SJCRH30 (cell line): ENCODE data around the gene ZNF724. TPM values are rescaled to one million over a fixed set of nuclear protein-coding genes. Genes with fewer than 3 reads are reported as not detected.
A peak's percentile ranks its signal among the peaks of the same experiment; 100 is the strongest.
"Not testable (repeated sequence)": the region's sequence is repeated elsewhere in the genome, so short reads cannot be mapped to it uniquely, and the experiment has no call there.

Source experiments
- DNase-seq, 2 experiments: peaks; one replicate each; pipeline ENCODE4 v3.0.0-alpha.2; 2015 to 2020
- H3K27ac ChIP-seq: fragments of 250-450 bp; sonication (Bioruptor Pico); 2 replicates; pipeline ENCODE4 v1.5.1; 2020; ENCODE audit warnings: mild to moderate bottlenecking, moderate library complexity
- H3K27me3 ChIP-seq: fragments of 250-450 bp; sonication (Bioruptor Pico); 2 replicates; pipeline ENCODE4 v1.5.1; 2020; ENCODE audit warnings: mild to moderate bottlenecking, moderate library complexity
- H3K36me3 ChIP-seq: fragments of 250-450 bp; sonication (Bioruptor Pico); 2 replicates; pipeline ENCODE4 v1.5.1; 2020; ENCODE audit warnings: mild to moderate bottlenecking, moderate library complexity
- H3K4me1 ChIP-seq: fragments of 250-450 bp; sonication (Bioruptor Pico); 2 replicates; pipeline ENCODE4 v1.5.1; 2020; ENCODE audit warnings: mild to moderate bottlenecking, moderate library complexity
- H3K4me3 ChIP-seq: fragments of 250-450 bp; sonication (Bioruptor Pico); 2 replicates; pipeline ENCODE4 v1.5.1; 2020; ENCODE audit warnings: mild to moderate bottlenecking, moderate library complexity
- H3K9me3 ChIP-seq: fragments of 250-450 bp; sonication (Bioruptor Pico); replicated peaks from 2 replicates; pipeline ENCODE4 v1.5.1; 2020; ENCODE audit warnings: mild to moderate bottlenecking, moderate library complexity
- total RNA-seq: library from RNA; depleted of rRNA; stranded (reverse); fragments of >200 nt; shearing (Covaris generic); gene quantifications from 2 replicates; pipeline ENCODE4 v1.2.3, GENCODE V29; 2014; rRNA removed

Gene ZNF724
- 38.5 and 43.8 TPM in 2 replicates for total RNA-seq

DNA sequence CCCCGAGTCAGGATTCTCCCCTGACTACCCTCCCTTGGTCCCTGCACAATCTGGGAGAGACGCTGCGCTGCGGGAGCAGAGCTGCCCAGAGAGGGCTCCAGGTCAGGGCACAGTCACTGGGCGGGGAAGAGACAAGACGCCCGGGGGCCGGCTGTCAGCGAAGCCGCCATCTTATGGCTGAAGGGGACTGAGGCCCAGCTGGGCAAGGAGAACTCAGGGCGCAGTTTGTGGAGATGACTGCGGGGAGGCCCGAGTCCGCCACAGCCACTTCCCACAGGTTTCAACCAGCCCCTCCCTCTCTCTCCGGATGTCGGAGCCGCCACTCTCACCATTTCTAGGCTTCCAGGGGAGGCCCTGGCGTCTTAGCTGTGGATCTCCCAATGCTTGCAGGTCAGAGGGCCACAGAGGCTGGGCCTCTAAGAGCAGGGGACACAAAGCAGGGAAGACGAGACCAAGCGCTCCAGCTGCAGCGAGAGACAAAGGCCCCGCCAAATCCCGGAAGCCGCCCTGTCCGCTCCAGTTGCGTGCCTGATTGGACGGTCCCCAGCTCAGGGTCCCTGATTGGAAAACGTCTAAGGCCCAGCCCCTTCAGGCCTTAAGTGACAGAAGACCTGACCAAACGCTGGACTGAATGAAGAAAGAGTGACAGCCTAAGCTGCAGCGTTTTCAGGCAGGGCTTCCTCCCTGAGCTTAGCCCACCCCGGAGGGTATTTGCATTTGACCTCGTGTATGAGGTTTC is at the start of gene ZNF724:
Gene ZNF724 (minus strand): TSS at position 484 of the 739 bp plus-strand sequence. CDS start 152 bp downstream, at position 332.
- Histone ChIP-seq H3K27me3 (no peaks in the 10 kb centered on the region), H3K4me1 (no peaks in the 10 kb centered on the region), H3K27ac (peak within 1 kb of the TSS; percentile 89), H3K4me3 (peak within 1 kb of the TSS; percentile 77), H3K36me3 (peaks cover 38% of the 10 kb centered on the region), H3K9me3 (peaks cover 12% of the 10 kb centered on the region)
- peak; percentile 97 to 99 for DNase-seq

DNA sequence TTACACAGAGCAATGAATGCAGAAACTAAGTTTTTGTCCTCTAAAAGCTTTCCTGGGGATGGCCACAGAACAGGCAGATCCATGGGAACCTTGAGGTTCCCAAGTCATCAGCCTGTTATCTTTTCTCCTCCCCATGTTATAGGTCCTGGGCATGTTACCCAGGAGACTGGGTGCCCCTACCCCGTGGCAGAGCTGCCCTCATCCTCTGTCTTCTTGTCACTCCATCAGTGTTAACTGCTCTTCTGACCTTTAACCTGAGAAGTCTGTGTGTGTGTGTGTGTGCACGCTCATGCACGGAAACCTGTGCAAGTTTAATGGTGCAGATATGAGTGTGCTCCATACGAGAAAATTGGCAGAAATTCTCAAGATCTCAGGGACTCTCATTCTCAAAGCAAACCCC is 43.9 kb upstream of the ZNF724 start:
- H3K9me3 ChIP-seq = no peaks in the 10 kb centered on the region
- no peak overlapping the region for H3K27ac ChIP-seq
- no peak overlapping the region for H3K4me3 ChIP-seq

DNA sequence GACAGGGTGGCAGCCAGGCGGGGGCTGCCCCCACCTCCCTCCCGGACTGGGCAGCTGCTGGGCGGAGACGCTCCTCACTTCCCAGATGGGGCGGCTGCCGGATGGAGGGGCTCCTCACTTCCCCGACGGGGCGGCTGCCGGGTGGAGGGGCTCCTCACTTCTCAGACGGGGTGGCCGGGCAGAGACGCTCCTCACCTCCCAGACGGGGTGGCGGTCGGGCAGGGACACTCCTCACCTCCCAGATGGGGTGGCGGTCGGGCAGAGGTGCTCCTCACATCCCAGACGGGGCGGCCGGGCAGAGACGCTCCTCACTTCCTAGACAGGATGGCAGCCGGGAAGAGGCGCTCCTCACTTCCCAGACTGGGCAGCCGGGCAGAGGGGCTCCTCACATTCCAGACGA is 39.8 kb upstream of the ZNF724 start:
- not testable (repeated sequence) for DNase-seq, H3K27me3 ChIP-seq, H3K4me3 ChIP-seq, H3K9me3 ChIP-seq, H3K27ac ChIP-seq, H3K36me3 ChIP-seq, H3K4me1 ChIP-seq

More for the DNA sequence above, 43.9 kb upstream of the ZNF724 start:
- no peaks in the 10 kb centered on the region for H3K4me1 ChIP-seq
- no peak for DNase-seq
- H3K36me3 ChIP-seq = no peaks in the 10 kb centered on the region
- H3K27me3 ChIP-seq = no peaks in the 10 kb centered on the region

DNA sequence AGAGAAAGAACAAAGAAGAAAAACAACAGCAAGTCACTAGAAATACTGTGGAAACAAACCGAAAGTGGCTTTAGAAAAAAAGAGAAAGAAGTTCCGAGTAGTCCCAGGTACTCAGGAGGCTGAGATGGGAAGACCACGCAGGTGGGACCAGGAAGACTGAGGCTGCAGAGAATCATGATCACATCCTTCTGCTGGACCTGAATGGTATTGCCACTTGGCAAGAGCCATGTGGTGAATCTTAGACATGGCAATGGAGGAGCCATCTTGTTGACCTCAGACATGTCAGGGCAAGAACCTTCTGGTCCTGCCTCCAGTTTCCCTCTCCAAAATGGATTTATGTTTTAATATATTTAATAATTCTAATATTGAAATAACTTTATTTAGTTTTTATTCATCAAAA is 37.4 kb upstream of the ZNF724 start:
- H3K36me3 ChIP-seq = no peaks in the 10 kb centered on the region
- H3K9me3 ChIP-seq = no peaks in the 10 kb centered on the region
- no peak overlapping the region for H3K27ac ChIP-seq
- no peak overlapping the region for H3K4me3 ChIP-seq
- H3K27me3 ChIP-seq = no peaks in the 10 kb centered on the region
- no peaks in the 10 kb centered on the region for H3K4me1 ChIP-seq
- DNase-seq = no peak

DNA sequence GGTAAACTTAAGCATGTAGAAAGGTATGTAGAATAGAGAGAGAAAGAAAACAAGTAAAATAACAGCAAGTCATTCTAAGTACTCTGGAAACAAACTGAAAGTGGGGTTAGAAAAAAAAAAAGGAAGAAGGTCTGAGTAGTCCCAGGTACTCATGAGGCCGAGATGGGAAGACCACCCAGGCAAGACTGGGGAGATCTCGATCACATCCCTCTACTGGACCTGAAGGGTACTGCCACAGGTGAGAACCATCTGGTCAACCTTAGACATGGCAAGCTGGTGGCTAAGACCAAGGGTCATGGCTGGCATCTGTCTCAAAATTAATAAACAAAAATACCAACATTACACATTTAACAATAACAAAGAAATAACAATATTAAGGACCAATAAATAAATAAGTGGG is 36.3 kb upstream of the ZNF724 start:
- Histone ChIP-seq H3K27ac (no peak overlapping the region), H3K9me3 (no peaks in the 10 kb centered on the region), H3K36me3 (no peaks in the 10 kb centered on the region), H3K4me3 (no peak overlapping the region), H3K27me3 (no peaks in the 10 kb centered on the region), H3K4me1 (no peaks in the 10 kb centered on the region)
- peak; percentile 10 to 27 for DNase-seq

DNA sequence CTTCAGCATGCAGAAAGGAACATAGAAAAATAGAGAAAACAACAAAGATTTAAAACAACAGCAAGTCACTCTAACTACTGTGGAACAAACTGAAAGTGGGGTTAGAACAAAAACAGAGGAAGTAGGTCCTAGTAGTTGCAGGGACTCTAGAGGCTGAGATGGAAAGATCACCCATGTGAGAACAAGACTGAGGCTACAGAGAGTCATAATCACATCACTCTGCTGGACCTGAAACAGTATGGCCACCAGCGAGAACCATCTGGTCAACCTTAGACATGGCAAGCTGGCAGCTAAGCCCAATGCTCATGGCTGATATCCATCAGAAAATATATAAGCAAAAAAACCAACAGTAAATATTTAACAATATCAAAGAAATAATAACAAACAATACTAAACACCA is 35.8 kb upstream of the ZNF724 start:
- no peaks in the 10 kb centered on the region for H3K36me3 ChIP-seq
- H3K27ac ChIP-seq = no peak overlapping the region
- no peaks in the 10 kb centered on the region for H3K27me3 ChIP-seq
- no peaks in the 10 kb centered on the region for H3K4me1 ChIP-seq
- no peak for DNase-seq
- H3K4me3 ChIP-seq = no peak overlapping the region
- no peaks in the 10 kb centered on the region for H3K9me3 ChIP-seq

DNA sequence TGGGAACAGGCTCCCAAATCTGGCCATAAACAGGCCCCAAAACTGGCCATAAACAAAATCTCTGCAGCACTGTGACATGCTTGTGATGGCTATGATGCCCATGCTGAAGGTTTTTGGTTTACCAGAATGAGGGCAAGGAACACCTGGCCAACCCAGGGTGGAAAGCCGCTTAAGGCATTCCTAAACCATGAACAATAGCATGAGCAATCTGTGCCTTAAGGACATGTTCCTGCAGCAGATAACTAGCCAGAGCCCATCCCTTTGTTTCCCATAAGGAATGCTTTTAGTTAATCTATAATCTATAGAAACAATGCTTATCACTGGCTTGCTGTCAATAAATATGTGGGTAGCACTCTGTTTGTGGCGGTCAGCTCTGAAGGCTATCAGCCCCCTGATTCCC is 35.1 kb upstream of the ZNF724 start:
- not testable (repeated sequence) for H3K9me3 ChIP-seq, H3K36me3 ChIP-seq, H3K4me3 ChIP-seq, H3K4me1 ChIP-seq, DNase-seq, H3K27me3 ChIP-seq, H3K27ac ChIP-seq

DNA sequence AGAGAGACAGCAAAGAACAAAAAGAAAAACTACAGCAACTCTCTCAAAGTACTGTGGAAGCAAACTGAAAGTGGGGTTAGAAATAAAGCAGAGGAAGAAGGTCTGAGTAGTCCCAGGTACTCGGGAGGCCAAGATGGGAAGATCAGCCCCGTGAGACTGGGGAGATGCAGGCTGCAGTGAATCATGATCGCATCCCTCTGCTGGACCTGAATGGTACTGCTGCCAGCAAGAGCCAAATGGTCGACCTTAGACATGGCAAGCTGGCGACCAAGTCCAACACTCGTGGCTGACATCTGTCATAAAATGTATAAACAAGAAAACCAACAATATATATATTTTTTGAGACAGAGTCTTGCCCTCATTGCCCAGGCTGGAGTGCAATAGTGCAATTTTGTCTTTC is 33.7 kb upstream of the ZNF724 start:
- DNase-seq = peak; percentile 49 to 67
- Histone ChIP-seq H3K27ac (no peak overlapping the region), H3K36me3 (no peaks in the 10 kb centered on the region), H3K4me1 (no peaks in the 10 kb centered on the region), H3K9me3 (no peaks in the 10 kb centered on the region), H3K27me3 (no peaks in the 10 kb centered on the region), H3K4me3 (no peak overlapping the region)

DNA sequence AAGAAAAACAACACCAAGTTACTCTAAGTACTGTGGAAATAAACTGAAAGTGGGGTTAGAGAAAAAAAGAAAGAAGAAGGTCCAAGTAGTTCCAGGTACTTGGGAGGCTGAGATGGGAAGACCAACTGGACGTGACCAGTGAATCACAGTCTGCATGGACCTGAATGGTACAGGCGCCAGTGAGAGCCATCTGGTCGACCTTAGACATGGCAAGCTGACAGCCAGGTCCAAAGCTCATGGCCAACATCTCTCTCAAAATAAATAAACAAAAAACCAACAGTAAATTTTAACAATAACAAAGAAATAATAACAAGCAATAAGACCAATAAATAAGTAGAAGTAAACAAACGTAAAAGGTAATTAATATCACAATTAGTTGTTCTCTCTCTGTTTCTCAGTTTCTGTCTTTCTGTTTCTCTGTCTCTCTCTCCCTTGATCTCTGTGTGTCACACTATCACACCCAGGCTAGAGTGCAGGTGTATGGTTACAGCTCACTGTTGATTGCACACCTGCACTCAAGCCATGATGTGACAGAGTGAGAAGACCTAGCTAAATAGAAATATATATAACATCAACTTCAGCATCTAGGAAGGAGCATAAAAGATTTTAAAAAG is 31.6 kb upstream of the ZNF724 start:
- Histone ChIP-seq H3K27ac (no peak overlapping the region), H3K4me3 (no peak overlapping the region), H3K9me3 (no peaks in the 10 kb centered on the region), H3K36me3 (no peaks in the 10 kb centered on the region), H3K27me3 (no peaks in the 10 kb centered on the region), H3K4me1 (no peaks in the 10 kb centered on the region)
- DNase-seq = no peak

DNA sequence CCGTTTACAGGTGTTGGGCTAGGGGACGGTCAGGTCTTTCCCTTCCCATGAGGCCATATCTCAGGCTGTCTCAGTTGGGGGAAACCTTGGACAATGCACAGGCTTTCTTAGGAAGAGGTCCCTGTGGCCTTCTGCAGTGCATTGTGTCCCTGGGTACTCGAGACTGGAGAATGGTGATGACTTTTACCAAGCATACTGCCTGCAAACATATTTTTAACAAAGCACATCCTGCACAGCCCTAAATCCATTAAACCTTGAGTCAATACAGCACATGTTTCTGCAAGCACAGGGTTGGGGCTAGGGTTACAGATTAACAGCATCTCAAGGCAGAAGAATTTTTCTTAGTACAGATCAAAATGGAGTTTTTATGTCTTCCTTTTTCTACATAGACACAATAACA is 27.9 kb upstream of the ZNF724 start:
- DNase-seq, H3K27ac ChIP-seq: not testable (repeated sequence)

DNA sequence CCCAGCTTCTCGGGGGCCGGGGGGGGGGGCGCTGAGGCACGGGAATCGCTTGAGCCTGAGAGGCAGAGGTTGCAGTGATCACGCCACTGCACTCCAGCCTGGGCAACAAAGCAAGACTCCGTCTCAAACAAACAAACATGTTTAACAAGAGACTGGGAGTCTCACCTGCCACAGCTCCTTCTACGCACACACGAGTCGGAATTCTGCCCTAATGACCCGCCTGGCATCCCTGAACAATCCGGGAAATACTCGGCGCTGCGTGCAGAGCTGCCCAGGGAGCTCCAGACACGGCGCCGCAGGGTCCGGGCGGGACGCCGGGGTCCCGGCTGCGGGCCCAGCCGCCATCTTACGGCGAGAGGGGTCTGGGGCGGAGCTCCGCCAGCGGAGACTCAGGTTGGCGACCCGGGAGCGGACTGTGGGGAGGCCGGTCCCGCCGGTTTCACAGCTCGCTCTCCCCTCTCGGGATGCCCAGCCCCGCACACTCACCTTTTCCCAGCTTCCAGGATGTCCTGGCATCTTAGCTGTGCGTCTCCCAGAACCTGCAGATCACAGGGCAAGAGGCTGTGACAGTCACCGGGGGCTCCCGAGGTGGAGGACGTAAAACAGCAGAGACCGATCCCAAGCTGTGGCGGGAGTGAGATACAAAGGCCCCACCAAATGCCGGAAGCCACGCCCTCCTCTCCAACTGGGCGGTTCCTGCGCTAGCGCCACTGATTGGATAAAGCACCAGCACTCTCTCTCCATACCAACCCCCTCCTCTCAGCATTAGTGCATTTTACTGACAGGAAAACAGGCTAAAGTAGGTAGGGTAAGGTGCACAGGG is 23.6 kb upstream of the ZNF724 start:
- peak; percentile 93 to 95 for DNase-seq
- Histone ChIP-seq H3K4me1 (no peaks in the 10 kb centered on the region), H3K9me3 (peaks cover 4% of the 10 kb centered on the region; the same call in 1 of the 2 replicates), H3K27me3 (no peaks in the 10 kb centered on the region), H3K4me3 (peak overlapping the region; percentile 79), H3K27ac (peak overlapping the region; percentile 74), H3K36me3 (peaks cover 34% of the 10 kb centered on the region)

More for the DNA sequence above, 27.9 kb upstream of the ZNF724 start:
- not testable (repeated sequence) for H3K4me1 ChIP-seq, H3K9me3 ChIP-seq, H3K4me3 ChIP-seq, H3K27me3 ChIP-seq, H3K36me3 ChIP-seq

DNA sequence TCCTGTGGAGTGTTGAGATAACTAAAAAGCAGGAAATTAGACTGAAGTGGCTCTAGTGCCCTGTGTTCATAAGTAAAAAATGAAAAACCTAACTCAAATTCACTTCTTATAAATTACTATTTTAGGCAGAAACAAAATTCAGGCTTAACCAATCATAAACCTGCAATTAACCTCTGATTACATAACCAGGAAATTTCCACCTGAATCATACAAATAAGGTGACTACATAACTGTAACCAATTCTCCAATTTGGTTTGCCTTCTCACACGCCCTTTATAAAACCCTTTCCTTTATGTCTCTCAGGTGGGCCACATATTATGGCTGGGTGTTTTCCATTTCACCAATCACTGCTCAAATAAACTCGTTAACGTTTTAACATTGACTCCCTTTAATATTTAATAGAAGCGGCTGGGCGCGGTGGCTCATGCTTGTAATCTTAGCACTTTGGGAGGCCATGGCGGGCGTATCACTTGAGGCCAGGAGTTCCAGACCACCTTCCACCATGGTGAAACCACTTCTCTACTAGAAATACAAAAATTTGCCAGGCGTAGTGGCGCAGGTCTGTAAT is 22.9 kb upstream of the ZNF724 start:
- H3K27ac ChIP-seq = peak overlapping the region; percentile 74
- H3K36me3 ChIP-seq = peaks cover 41% of the 10 kb centered on the region
- H3K27me3 ChIP-seq = no peaks in the 10 kb centered on the region
- H3K4me3 ChIP-seq = peak overlapping the region; percentile 79
- peaks cover 4% of the 10 kb centered on the region; the same call in 1 of the 2 replicates for H3K9me3 ChIP-seq
- DNase-seq = no peak
- no peaks in the 10 kb centered on the region for H3K4me1 ChIP-seq

DNA sequence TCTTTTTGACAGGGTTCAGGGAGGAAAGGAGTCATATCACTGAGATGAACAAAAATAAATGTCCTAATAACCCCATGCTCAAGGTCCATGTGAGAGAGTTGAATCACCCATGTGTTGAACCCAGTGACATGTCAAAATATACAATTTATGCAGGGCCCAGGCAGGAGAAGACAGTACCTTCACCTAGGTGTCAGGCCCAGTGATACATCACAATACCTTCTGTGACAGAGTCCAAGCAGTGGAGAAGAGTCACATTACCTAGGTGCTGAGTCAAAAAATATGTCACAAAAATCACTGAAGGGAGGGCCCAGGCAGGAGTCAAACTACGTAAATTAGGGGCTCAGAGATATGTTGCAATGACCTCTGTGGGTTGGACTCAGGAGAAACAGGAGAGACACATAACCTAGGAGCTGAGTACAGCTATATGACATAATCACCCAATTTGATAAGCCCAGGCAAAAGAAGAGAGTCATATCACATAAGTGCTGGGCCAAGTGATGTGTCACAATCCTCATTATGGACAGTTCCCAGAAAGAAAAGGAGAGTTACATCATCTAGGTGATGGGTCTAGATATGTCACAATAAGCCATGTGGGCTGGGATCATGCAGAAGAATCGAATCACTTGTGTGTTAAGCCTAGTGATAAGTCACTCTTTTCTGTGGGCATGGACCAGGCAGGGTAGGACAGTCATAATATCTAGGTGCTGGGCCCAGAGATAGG is 13.8 kb upstream of the ZNF724 start:
- Histone ChIP-seq H3K4me3 (no peak overlapping the region), H3K4me1 (no peaks in the 10 kb centered on the region), H3K9me3 (no peaks in the 10 kb centered on the region), H3K27ac (no peak overlapping the region), H3K36me3 (peaks cover 71% of the 10 kb centered on the region), H3K27me3 (no peaks in the 10 kb centered on the region)
- DNase-seq = no peak

DNA sequence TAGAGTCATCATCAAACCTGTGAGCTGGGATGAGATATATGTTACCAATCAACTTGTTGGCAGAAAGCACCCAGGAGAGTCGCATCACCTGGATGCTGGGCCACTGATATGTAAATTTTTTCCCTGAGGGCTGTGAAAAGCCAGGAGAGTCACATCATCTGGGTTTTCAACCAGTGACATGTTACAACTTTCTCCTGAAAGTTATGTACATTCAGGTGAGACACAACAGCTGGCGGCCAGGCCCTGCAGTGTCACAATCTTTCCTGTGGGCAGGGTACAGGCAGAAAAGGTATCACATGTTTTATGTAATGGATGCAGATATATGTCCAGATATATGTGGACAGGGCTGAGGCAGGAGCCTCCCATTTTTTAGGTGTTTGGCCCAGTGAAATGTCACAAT is 13.2 kb upstream of the ZNF724 start:
- H3K27ac ChIP-seq = no peak overlapping the region

More for the DNA sequence above, 13.2 kb upstream of the ZNF724 start:
- Histone ChIP-seq H3K36me3 (peaks cover 69% of the 10 kb centered on the region), H3K9me3 (no peaks in the 10 kb centered on the region), H3K27me3 (no peaks in the 10 kb centered on the region), H3K4me1 (no peaks in the 10 kb centered on the region), H3K4me3 (no peak overlapping the region)
- DNase-seq = no peak
